H1 (cell line): ENCODE results near the gene GRIK2. TPM values are rescaled to one million over a fixed set of nuclear protein-coding genes. Genes with fewer than 3 reads are reported as not detected.

ENCODE experiments used
- CTCF ChIA-PET: fragments of 300-600 bp; sonication (Branson Sonifier 250); formaldehyde crosslinking; loops from one replicate; lab custom pipeline; 2021; ENCODE audit not compliant: partially characterized antibody; lab: Charles Lee
- POLR2A ChIA-PET: fragments of 300-600 bp; sonication (Branson Sonifier 250); formaldehyde crosslinking; loops from one replicate; lab custom pipeline; 2021; ENCODE audit warnings: inconsistent platforms; ENCODE audit not compliant: partially characterized antibody; lab: Charles Lee
- DNase-seq, 2 experiments: peaks; one replicate each; pipeline versions ENCODE4 v3.0.0 to v3.0.0-alpha.2; 2010 to 2022; ENCODE audit warnings: low spot score in 2 of 2, low read depth in 1 of 2, mixed read lengths in 1 of 2
- FAIRE-seq: peaks from 2 replicates; lab custom pipeline; 2011; peaks lifted over from hg19 to GRCh38; lab: Jason Lieb, UNC
- H2AFZ ChIP-seq: 2 replicates; pipeline ENCODE4 v1.8.1; 2012; ENCODE audit warnings: low read length, inconsistent platforms
- H2AK5ac ChIP-seq: 2 replicates; pipeline ENCODE4 v1.6.1; 2013; ENCODE audit warnings: low read depth, low read length
- H2BK120ac ChIP-seq: replicated peaks from 2 replicates; pipeline ENCODE3; 2013; ENCODE audit warnings: low read depth, low read length, inconsistent platforms
- H2BK12ac ChIP-seq: 2 replicates; pipeline ENCODE4 v1.6.1; 2013; ENCODE audit warnings: low read depth, low read length
- H2BK15ac ChIP-seq: 2 replicates; pipeline ENCODE4 v1.6.1; 2013; ENCODE audit warnings: low read length
- H2BK20ac ChIP-seq: 2 replicates; pipeline ENCODE4 v1.6.1; 2013; ENCODE audit warnings: low read length
- H2BK5ac ChIP-seq: 2 replicates; pipeline ENCODE4 v1.6.1; 2013; ENCODE audit warnings: low read depth, low read length
- H3K14ac ChIP-seq: 2 replicates; pipeline ENCODE4 v1.6.1; 2013; ENCODE audit warnings: inconsistent platforms; ENCODE audit not compliant: insufficient read length
- H3K18ac ChIP-seq: 2 replicates; pipeline ENCODE4 v1.6.1; 2013; ENCODE audit warnings: low read length; ENCODE audit errors: extremely low read depth
- H3K23ac ChIP-seq: 2 replicates; pipeline ENCODE4 v1.6.1; 2013; ENCODE audit warnings: inconsistent platforms; ENCODE audit not compliant: insufficient read length
- H3K23me2 ChIP-seq: 2 replicates; pipeline ENCODE4 v1.6.1; 2013; ENCODE audit warnings: low read depth, low read length
- H3K27ac ChIP-seq: 2 replicates; pipeline ENCODE4 v1.6.1; 2011; ENCODE audit warnings: low read depth, low read length, inconsistent platforms
- H3K27me3 ChIP-seq, 4 experiments: replicated peaks in 1 of 4; 1 replicate in 1 of 4; 2 replicates in 3 of 4; pipeline versions ENCODE4 v1.6.1 to v1.8.1; 2011 to 2013; ENCODE audit warnings: low read length in 3 of 4, mild to moderate bottlenecking in 3 of 4, inconsistent platforms in 2 of 4, mixed read lengths in 2 of 4, moderate library complexity in 1 of 4; ENCODE audit not compliant: control insufficient read depth in 3 of 4, insufficient read depth in 3 of 4; ENCODE audit errors: extremely low read depth in 1 of 4
- H3K36me3 ChIP-seq, 4 experiments: 2 replicates each; pipeline versions ENCODE4 v1.6.1 to v1.8.1; 2011 to 2013; ENCODE audit warnings: mild to moderate bottlenecking in 4 of 4, low read length in 3 of 4, moderate library complexity in 2 of 4, control low read depth in 1 of 4, inconsistent platforms in 1 of 4; ENCODE audit not compliant: insufficient read depth in 4 of 4, control insufficient read depth in 2 of 4
- H3K4ac ChIP-seq: replicated peaks from 2 replicates; pipeline ENCODE3; 2013; ENCODE audit warnings: low read length, low read depth, mixed read lengths, inconsistent platforms; ENCODE audit not compliant: insufficient read length
- H3K4me1 ChIP-seq, 4 experiments: replicated peaks in 1 of 4; 1 replicate in 1 of 4; 2 replicates in 3 of 4; pipeline versions ENCODE4 v1.6.1 to v1.8.1; 2011 to 2013; ENCODE audit warnings: low read length in 3 of 4, inconsistent platforms in 2 of 4, mixed read lengths in 1 of 4; ENCODE audit not compliant: insufficient read depth in 4 of 4, control insufficient read depth in 3 of 4
- H3K4me2 ChIP-seq, 2 experiments: 2 replicates each; pipeline versions ENCODE4 v1.6.1 to v1.8.1; 2011 to 2013; ENCODE audit warnings: low read depth in 2 of 2, low read length in 2 of 2, control low read depth in 1 of 2, inconsistent platforms in 1 of 2, mild to moderate bottlenecking in 1 of 2; ENCODE audit not compliant: insufficient read depth in 1 of 2
- H3K4me3 ChIP-seq, 4 experiments: fragments of 200-600, 300-600 bp in 1 of 4; sonication (generic), shearing (Covaris generic), sonication (Bioruptor Twin) in 1 of 4; 2 replicates each; pipeline versions ENCODE4 v1.5.1 to v1.8.1; 2011 to 2016; ENCODE audit warnings: low read length in 4 of 4, low read depth in 3 of 4, control low read depth in 2 of 4, inconsistent platforms in 2 of 4, mild to moderate bottlenecking in 2 of 4, mixed read lengths in 1 of 4, moderate library complexity in 1 of 4; ENCODE audit not compliant: insufficient read depth in 2 of 4; ENCODE audit errors: extremely low read depth in 1 of 4
- H3K56ac ChIP-seq: replicated peaks from 2 replicates; pipeline ENCODE3; 2013; ENCODE audit warnings: low read depth, mild to moderate bottlenecking, mixed read lengths, low read length, inconsistent platforms; ENCODE audit not compliant: insufficient read length
- H3K79me1 ChIP-seq: 2 replicates; pipeline ENCODE4 v1.6.1; 2013; ENCODE audit warnings: low read depth, low read length, control low read depth
- H3K79me2 ChIP-seq, 2 experiments: 2 replicates each; pipeline versions ENCODE4 v1.6.1 to v1.8.1; 2012 to 2013; ENCODE audit warnings: low read length in 2 of 2, mild to moderate bottlenecking in 2 of 2, inconsistent platforms in 1 of 2; ENCODE audit not compliant: insufficient read depth in 2 of 2, control insufficient read depth in 1 of 2
- H3K9ac ChIP-seq, 4 experiments: replicated peaks in 1 of 4; 1 replicate in 1 of 4; 2 replicates in 3 of 4; pipeline versions ENCODE4 v1.6.1 to v1.8.1; 2011 to 2013; ENCODE audit warnings: low read depth in 3 of 4, low read length in 3 of 4, control low read depth in 2 of 4, mild to moderate bottlenecking in 2 of 4, moderate library complexity in 2 of 4, inconsistent platforms in 1 of 4; ENCODE audit errors: extremely low read depth in 1 of 4
- H3K9me3 ChIP-seq, 2 experiments: 2 replicates each; pipeline versions ENCODE4 v1.6.1 to v1.8.1; 2012 to 2013; ENCODE audit warnings: mild to moderate bottlenecking in 2 of 2, moderate library complexity in 2 of 2, control low read depth in 1 of 2, inconsistent platforms in 1 of 2, low read depth in 1 of 2, low read length in 1 of 2, mixed read lengths in 1 of 2; ENCODE audit not compliant: insufficient read depth in 2 of 2
- H4K20me1 ChIP-seq, 2 experiments: replicated peaks in 1 of 2; 2 replicates each; pipeline versions ENCODE3 to v1.8.1; 2011 to 2013; ENCODE audit warnings: inconsistent platforms in 2 of 2, low read length in 2 of 2, mild to moderate bottlenecking in 1 of 2; ENCODE audit not compliant: insufficient read depth in 2 of 2, control insufficient read depth in 1 of 2
- H4K5ac ChIP-seq: 2 replicates; pipeline ENCODE4 v1.6.1; 2013; ENCODE audit warnings: low read length, low read depth, mixed read lengths, inconsistent platforms; ENCODE audit not compliant: insufficient read length
- H4K8ac ChIP-seq: 2 replicates; pipeline ENCODE4 v1.8.0; 2013; ENCODE audit warnings: mild to moderate bottlenecking, moderate library complexity, low read length, inconsistent platforms; ENCODE audit not compliant: insufficient read depth; ENCODE audit errors: extremely low read depth
- H4K91ac ChIP-seq: replicated peaks from 2 replicates; pipeline ENCODE3; 2013; ENCODE audit warnings: low read length, mixed read lengths, inconsistent platforms; ENCODE audit not compliant: insufficient read length
- ASH2L ChIP-seq: fragments of 200-600, 300-600 bp; sonication (generic); IDR thresholded peaks from one replicate; pipeline ENCODE4 v1.7.1; 2017; ENCODE audit warnings: low read length
- CREB1 ChIP-seq: IDR thresholded peaks from 2 replicates; pipeline ENCODE4 v1.6.1; 2012; ENCODE audit warnings: inconsistent platforms
- JUND ChIP-seq: IDR thresholded peaks from 2 replicates; pipeline ENCODE4 v1.6.1; 2011; ENCODE audit warnings: mild to moderate bottlenecking, improper control_type of control experiment, low read length
- KDM4A ChIP-seq: IDR thresholded peaks from one replicate; pipeline ENCODE4 v1.7.1; 2012; ENCODE audit warnings: low read depth, mild to moderate bottlenecking, moderate library complexity, low read length, inconsistent platforms; ENCODE audit not compliant: severe bottlenecking
- PHF8 ChIP-seq: fragments of 200-600 bp; sonication (generic); conservative IDR thresholded peaks from 2 replicates; pipeline ENCODE4 v1.7.1; 2012; ENCODE audit warnings: low read depth, mild to moderate bottlenecking, inconsistent platforms, low read length, moderate library complexity
- POLR2A ChIP-seq, 2 experiments: IDR thresholded peaks; 1 replicate in 1 of 2; 2 replicates in 1 of 2; pipeline ENCODE4 v1.6.1; 2011; ENCODE audit warnings: low read depth in 2 of 2, low read length in 2 of 2, mild to moderate bottlenecking in 2 of 2; ENCODE audit errors: control extremely low read depth in 1 of 2
- POLR2AphosphoS5 ChIP-seq: IDR thresholded peaks from 2 replicates; pipeline ENCODE4 v1.6.1; 2011; ENCODE audit warnings: low read depth, low read length
- TAF1 ChIP-seq: IDR thresholded peaks from 2 replicates; pipeline ENCODE4 v1.6.1; 2011; ENCODE audit warnings: mild to moderate bottlenecking, low read depth, low read length
- TBP ChIP-seq: IDR thresholded peaks from 2 replicates; pipeline ENCODE4 v1.6.1; 2011; ENCODE audit warnings: low read depth, low read length, improper control_type of control experiment
- polyA plus RNA-seq, 7 experiments: library from polyadenylated mRNA; depleted of rRNA in 3 of 7; stranded (reverse) in 5 of 7; unstranded in 2 of 7; fragments of >200 nt in 5 of 7; fragments of 200-250 nt in 2 of 7; gene quantifications; 1 replicate in 5 of 7; 2 replicates in 1 of 7; 4 replicates in 1 of 7; pipeline versions ENCODE4 v1.2.1 to v1.2.3, GENCODE V29; 2011 to 2013; ENCODE audit warnings: missing spikeins in 2 of 7, mixed read lengths in 2 of 7
- total RNA-seq: library from RNA; stranded (reverse); fragmentation: NEBNext Ultra II Directional; extraction: Animal tissue kit (Norgen Biotek cat#: 25700); gene quantifications from 2 replicates; pipeline ENCODE4 v1.2.1, GENCODE V29; 2021

Gene GRIK2
- total and polyA plus RNA-seq, 2 of the 8 experiments (the other 6 are each of a cell fraction or from before 2014, with no cell fraction given), result 1.8 to 2.2 TPM

DNA sequence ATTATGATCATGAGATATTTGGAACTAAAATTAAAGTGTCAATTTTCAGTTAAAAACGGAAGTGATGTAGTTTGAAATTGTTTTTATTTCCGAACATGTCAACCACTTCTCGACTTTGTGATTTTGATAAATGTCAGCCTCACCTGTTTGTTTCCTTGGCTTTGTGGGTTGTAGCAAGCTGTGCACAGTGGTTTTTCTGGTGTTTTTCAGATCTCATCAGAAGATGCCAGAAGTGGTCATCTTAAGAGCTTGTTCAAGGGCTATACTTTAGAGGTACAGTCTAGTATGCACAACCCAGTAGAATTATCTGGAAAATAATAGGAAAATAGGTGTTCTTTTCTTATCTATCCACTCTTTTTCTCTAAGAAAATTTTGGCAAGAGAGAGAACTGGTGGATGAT lies 134.0 kb downstream of the GRIK2 start (continued):
- no peak for TF ChIP-seq KDM4A
- no peak for TF ChIP-seq POLR2AphosphoS5
- TF ChIP-seq, all 59 proteins: peak for 0

GRCh38 chr6:101528801-101529200 lies 135.3 kb downstream of the GRIK2 start:
- Histone ChIP-seq H3K56ac (no peak overlapping the region), H2AFZ (no peak overlapping the region), H4K8ac (no peak overlapping the region), H3K4me3 (no peak overlapping the region), H3K14ac (no peak overlapping the region), H2BK15ac (no peak overlapping the region), H3K9ac (no peak overlapping the region), H3K4me2 (no peak overlapping the region), H2BK12ac (no peak overlapping the region), H4K91ac (no peak overlapping the region), H4K5ac (no peak overlapping the region), H2BK5ac (no peak overlapping the region), H3K4ac (no peak overlapping the region), H3K9me3 (no peaks in the 10 kb centered on the region), H3K27me3 (no peaks in the 10 kb centered on the region), H2BK120ac (no peak overlapping the region), H3K18ac (no peak overlapping the region), H3K79me1 (no peaks in the 10 kb centered on the region), H3K4me1 (no peaks in the 10 kb centered on the region), H3K36me3 (no peaks in the 10 kb centered on the region), H3K23ac (no peak overlapping the region), H2AK5ac (no peak overlapping the region), H3K23me2 (no peaks in the 10 kb centered on the region), H3K27ac (no peak overlapping the region), H4K20me1 (no peaks in the 10 kb centered on the region), H3K79me2 (no peaks in the 10 kb centered on the region), H2BK20ac (no peak overlapping the region)
- TF ChIP-seq JUND (no peak), ASH2L (no peak), TAF1 (no peak), POLR2A (IDR thresholded peaks at IDR 0.05; ENCODE audit: control extremely low read depth in 1 of 2, low read depth in 2 of 2, low read length in 2 of 2) (no peak), PHF8 (no peak), KDM4A (no peak), TBP (no peak), CREB1 (no peak)
- ChIA-PET POLR2A (no interaction called here), CTCF (no interaction called here)
- FAIRE-seq (no peak), DNase-seq (no peak)
